GM06990 (cell line): ENCODE measurements around the gene GLRX2.

Source experiments
- DNase-seq: peaks from one replicate; pipeline ENCODE4 v3.0.0-alpha.2; 2011; ENCODE audit not compliant: insufficient read length; ENCODE audit errors: extremely low read depth
- H3K27me3 ChIP-seq: replicated peaks from 2 replicates; pipeline ENCODE4 v1.6.0; 2011; ENCODE audit warnings: low read length; ENCODE audit not compliant: control insufficient read depth, insufficient read depth
- H3K36me3 ChIP-seq: 2 replicates; pipeline ENCODE4 v1.5.1; 2011; ENCODE audit warnings: low read length; ENCODE audit not compliant: control insufficient read depth, insufficient read depth
- H3K4me3 ChIP-seq: replicated peaks from 2 replicates; pipeline ENCODE4 v1.5.1; 2011; ENCODE audit warnings: low read depth, mild to moderate bottlenecking, control low read depth, low read length
- TF ChIP-seq, protein P1 (sequence below): IDR thresholded peaks from 2 replicates; pipeline ENCODE4 v1.5.1; 2011; ENCODE audit warnings: low read length, control low read depth, mild to moderate bottlenecking, inconsistent platforms; ENCODE audit not compliant: insufficient read depth, poor library complexity, severe bottlenecking

GLRX2 gene

DNA sequence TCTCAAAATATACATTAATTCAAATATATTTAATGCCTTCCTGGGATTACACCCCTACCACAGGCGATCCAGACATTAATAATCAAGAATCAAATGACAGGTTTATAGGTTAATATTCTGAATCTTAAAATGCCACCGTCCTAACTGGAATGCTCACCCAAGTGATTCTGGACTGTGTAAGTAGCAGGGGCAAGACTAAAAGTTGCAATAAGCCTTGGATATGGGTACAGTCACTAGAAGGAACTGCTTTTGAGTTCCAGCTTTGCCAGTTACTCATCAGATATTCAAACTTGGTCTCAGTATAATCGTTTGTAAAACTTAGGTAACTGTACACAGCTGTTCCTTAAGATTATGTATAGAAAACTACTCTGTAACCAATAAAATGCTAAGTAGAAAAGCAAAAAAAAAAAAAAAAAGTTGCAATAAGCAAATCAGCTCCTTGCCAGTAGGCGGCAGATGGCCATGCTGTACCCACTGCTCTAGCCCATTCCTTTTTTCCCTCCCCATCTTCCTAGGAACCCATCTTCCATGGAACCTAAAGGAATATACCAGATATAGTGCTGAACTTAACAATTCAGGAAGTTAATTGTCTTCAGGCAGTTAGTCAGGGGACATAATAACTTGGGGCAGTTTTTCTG, 35.3 kb downstream of the GLRX2 start:
- TF ChIP-seq, protein P1, sequence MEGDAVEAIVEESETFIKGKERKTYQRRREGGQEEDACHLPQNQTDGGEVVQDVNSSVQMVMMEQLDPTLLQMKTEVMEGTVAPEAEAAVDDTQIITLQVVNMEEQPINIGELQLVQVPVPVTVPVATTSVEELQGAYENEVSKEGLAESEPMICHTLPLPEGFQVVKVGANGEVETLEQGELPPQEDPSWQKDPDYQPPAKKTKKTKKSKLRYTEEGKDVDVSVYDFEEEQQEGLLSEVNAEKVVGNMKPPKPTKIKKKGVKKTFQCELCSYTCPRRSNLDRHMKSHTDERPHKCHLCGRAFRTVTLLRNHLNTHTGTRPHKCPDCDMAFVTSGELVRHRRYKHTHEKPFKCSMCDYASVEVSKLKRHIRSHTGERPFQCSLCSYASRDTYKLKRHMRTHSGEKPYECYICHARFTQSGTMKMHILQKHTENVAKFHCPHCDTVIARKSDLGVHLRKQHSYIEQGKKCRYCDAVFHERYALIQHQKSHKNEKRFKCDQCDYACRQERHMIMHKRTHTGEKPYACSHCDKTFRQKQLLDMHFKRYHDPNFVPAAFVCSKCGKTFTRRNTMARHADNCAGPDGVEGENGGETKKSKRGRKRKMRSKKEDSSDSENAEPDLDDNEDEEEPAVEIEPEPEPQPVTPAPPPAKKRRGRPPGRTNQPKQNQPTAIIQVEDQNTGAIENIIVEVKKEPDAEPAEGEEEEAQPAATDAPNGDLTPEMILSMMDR = peak; percentile 65
- Histone ChIP-seq H3K27me3 (no peaks in the 10 kb centered on the region), H3K36me3 (peaks cover 3% of the 10 kb centered on the region; the same call in 1 of the 2 replicates), H3K4me3 (no peak overlapping the region)
- DNase-seq = no peak

- H3K36me3 ChIP-seq = peaks cover 3% of the 10 kb centered on the region
- no peaks in the 10 kb centered on the region for H3K27me3 ChIP-seq
- DNase-seq = no peak
- TF ChIP-seq, protein P1 = no peak
- H3K4me3 ChIP-seq = no peak overlapping the region
Measured at GRCh38 chr1:193068013-193068412, 37.2 kb downstream of the GLRX2 start.

GRCh38 chr1:193066606-193067005, 38.6 kb downstream of the GLRX2 start:
- TF ChIP-seq, protein P1 = no peak
- Histone ChIP-seq H3K36me3 (peaks cover 3% of the 10 kb centered on the region), H3K4me3 (peak overlapping the region; percentile 46), H3K27me3 (no peaks in the 10 kb centered on the region)
- DNase-seq = no peak

DNA sequence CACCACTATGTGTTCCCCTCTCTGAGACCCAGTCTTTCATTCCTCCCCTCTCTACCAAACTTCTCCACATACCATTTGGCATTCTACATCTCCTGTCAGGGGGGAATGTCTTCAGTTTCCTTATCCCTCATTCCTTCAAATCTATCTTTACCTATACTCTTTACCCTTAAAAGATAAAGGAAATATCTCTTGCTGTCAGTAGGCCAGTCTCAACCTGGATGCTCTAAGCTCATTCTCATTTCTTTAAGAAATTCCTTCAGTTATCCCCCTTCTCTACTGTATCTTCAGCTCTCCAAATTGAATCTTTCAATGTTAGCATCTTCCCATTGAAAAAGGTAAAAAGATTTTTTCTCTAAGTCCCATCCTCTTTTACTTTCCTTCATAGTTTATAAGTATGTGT, 39.3 kb downstream of the GLRX2 start:
- H3K4me3 ChIP-seq = peak overlapping the region; percentile 8; the same call in 1 of the 2 replicates
- DNase-seq = no peak
- no peaks in the 10 kb centered on the region for H3K27me3 ChIP-seq
- TF ChIP-seq, protein P1 = no peak
- H3K36me3 ChIP-seq = peaks cover 3% of the 10 kb centered on the region

DNA sequence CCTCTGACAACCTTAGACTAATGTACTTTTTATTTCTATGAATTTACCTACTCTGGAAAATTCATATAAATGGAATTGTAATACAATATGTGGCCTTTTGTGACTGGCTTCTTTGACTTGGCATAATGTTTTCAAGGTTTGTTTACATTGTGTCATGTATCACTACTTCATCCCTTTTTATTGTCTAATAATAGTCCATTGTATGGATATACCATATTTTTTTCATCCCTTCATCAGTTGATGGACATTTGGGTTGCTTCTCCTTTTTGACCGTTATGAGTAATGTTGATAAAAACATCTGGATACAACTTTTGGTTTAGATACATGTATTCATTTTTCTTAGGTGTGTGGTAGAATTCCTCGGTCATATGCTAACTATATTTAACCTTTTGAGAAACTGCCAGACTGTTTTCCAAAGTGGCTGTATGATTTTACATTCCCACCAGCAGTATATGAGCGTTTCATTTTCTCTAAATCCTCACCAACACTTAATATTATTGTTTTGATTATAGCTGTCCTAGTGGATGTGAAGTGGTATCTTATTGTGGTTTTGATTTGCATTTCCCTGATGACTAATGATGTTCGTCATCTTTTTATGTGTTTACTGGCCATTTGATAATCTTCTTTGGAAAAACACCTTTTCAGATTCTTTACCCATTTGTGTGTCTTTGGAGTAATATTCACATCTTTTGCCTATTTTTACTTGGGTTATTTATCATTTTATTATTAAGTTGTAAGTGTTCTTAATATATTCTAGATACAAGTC, 42.3 kb downstream of the GLRX2 start:
- H3K36me3 ChIP-seq = no peaks in the 10 kb centered on the region; the same call in none of the 2 replicates

More for the DNA sequence above, 42.3 kb downstream of the GLRX2 start:
- TF ChIP-seq, protein P1 = no peak
- no peaks in the 10 kb centered on the region for H3K27me3 ChIP-seq
- DNase-seq = no peak
- no peak overlapping the region for H3K4me3 ChIP-seq
